HG03139 (cell line): ENCODE measurements around the gene NES.
"Not testable (repeated sequence)": the region's sequence is repeated elsewhere in the genome, so short reads cannot be mapped to it uniquely, and the experiment has no call there.

Source experiments
- ATAC-seq: cut with Tn5 transposase; IDR thresholded peaks from one replicate; pipeline ENCODE4 v1.9.1; 2021; ENCODE audit not compliant: unreplicated experiment

Gene NES

GRCh38 chr1:156648951-156649350 lies 28.3 kb downstream of the NES start:
- ATAC-seq, result no peak

GRCh38 chr1:156648496-156648895 lies 28.7 kb downstream of the NES start:
- ATAC-seq, result no peak

- ATAC-seq, result no peak
Observed at GRCh38 chr1:156647351-156647750, 29.9 kb downstream of the NES start.

- no peak for ATAC-seq
Observed at GRCh38 chr1:156646738-156647211, 30.4 kb downstream of the NES start.

GRCh38 chr1:156645666-156646065 lies 31.5 kb downstream of the NES start:
- ATAC-seq, result no peak

GRCh38 chr1:156645056-156645455 lies 32.2 kb downstream of the NES start:
- ATAC-seq, result no peak

GRCh38 chr1:156644640-156645039 lies 32.6 kb downstream of the NES start:
- ATAC-seq, result no peak

- ATAC-seq, result no peak
Observed at GRCh38 chr1:156644146-156644545, 33.1 kb downstream of the NES start.

GRCh38 chr1:156643778-156644092 lies 33.5 kb downstream of the NES start:
- no peak for ATAC-seq

GRCh38 chr1:156643049-156643777 lies 34.0 kb downstream of the NES start:
- no peak for ATAC-seq

GRCh38 chr1:156642265-156643048 lies 34.8 kb downstream of the NES start:
- ATAC-seq, result no peak

- ATAC-seq, result no peak
Observed at GRCh38 chr1:156641761-156642264, 35.4 kb downstream of the NES start, which contains the start of gene BCAN. Gene BCAN, plus strand, starts transcription at chr1:156642117. Its CDS starts 3,938 bp downstream, at chr1:156646055.

- no peak for ATAC-seq
Observed at GRCh38 chr1:156640842-156641706, 36.1 kb downstream of the NES start.

- no peak for ATAC-seq
Observed at GRCh38 chr1:156639601-156640101, 37.6 kb downstream of the NES start.

- no peak for ATAC-seq
Observed at GRCh38 chr1:156638189-156638985, 38.8 kb downstream of the NES start.

GRCh38 chr1:156632355-156632754 lies 44.9 kb downstream of the NES start:
- ATAC-seq, result no peak

- ATAC-seq, result not testable (repeated sequence)
Observed at GRCh38 chr1:156631152-156631551, 46.1 kb downstream of the NES start.

- no peak for ATAC-seq
Observed at GRCh38 chr1:156629823-156630449, 47.3 kb downstream of the NES start.

GRCh38 chr1:156627313-156627880 lies 49.8 kb downstream of the NES start:
- no peak for ATAC-seq
